Embryonic facial prominence (tissue), 1 donor: Measurements from ENCODE around the gene LRRC1.
A peak's percentile ranks its signal among the peaks of the same experiment; 100 is the strongest.

ENCODE experiments used
- DNase-seq: peaks from one replicate; pipeline ENCODE4 v3.0.0-alpha.2; 2016; ENCODE audit errors: extremely low spot score

LRRC1 gene

DNA sequence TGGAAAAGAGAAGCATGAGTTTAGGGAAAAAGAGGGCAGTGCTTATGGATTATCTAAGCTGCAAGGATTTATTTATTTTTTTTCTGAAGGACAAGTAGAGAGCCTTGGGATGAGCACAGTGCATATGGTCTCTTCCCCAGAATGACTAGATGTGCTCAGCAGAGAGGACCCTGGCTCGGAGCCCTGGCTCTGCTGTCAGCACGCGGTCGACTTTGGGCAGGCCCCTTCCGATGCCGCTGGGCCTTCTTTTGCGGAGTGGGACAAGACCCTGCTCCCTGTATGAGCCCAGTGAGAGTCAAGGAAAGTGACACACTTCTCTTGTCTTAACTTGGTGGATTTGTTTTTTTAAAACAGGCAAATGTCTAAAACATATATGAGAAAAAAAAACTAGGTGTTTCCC, 51.4 kb downstream of the LRRC1 start:
- no peak for DNase-seq

DNA sequence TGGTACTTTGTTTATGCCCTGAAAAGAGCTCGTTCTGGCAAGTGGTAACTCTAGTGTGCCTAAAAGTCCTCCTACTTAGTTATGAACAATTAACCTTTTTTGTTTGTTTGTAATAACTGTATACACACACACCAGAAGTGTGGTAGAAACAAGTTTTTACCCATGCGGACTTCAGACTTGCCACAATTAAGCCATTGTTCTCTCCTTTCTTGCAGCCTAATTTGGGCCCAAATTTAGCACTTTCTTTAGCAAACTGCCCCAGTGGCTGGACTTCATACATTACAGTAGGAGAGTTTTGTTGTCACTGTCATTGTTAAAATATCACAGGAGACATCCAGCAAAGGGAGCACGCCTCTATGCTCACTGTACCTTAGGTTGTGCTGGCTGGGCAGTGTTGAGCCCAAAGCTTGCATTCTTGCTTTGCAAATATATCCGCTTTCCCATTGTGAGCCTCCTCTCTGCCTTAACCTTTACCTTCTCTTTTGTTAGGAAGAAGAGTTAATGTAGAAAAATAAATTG, 53.0 kb downstream of the LRRC1 start:
- DNase-seq, result no peak

DNA sequence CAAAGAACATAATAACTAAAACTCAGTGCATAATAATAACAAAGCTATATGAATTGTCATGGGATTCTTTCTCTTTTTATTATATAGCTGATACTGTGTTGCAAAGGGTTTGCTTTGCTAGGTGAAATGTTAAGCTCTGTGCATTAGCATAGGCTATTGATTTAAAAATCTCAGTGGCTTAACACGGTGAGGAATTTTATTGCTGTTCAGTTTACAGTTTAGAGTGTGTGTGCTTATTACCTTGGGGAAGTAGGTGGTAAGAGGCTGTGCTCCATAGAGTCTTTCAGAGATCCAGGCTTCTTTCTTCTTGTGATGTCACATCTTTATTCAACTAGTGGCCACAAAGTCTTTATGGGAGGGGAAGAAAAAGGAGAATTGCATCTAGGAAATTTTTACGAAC, 55.7 kb downstream of the LRRC1 start:
- DNase-seq, result no peak

DNA sequence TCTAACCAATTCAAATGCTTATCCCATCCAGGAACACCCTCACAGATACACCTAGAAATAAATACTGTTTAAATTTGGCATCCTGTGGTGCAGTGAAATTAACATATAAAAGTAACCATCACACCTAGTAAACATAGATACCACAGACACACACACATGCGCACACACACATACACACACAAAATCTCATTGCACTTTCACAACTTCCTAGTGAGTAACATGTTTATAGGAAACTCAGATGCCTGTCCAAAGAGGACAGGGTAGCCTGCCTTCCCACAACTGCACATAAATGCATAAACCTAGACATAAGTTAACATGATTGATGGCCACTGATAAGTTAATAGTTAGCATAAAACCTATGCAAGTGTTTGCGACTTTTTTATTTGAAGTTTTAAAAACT, 56.8 kb downstream of the LRRC1 start:
- no peak for DNase-seq

DNA sequence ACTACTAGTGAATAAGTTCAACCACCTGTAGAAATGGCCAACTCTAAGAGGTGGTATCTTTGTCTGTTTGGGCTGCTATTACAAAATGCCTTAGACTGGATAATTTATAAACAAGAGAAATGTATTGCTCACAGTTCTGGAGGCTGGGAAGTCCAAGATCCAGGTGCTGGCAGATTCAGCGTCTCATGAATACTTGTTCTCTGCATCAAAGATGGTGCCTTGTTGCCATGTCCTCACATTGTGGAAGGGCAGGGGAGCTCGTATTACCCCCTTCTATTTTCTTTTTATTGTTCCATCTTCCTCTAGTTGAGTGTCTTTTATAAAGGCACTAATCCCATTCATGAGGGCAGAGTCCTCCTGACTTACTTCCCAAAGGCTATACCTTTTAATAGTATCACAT, 58.0 kb downstream of the LRRC1 start:
- no peak for DNase-seq

DNA sequence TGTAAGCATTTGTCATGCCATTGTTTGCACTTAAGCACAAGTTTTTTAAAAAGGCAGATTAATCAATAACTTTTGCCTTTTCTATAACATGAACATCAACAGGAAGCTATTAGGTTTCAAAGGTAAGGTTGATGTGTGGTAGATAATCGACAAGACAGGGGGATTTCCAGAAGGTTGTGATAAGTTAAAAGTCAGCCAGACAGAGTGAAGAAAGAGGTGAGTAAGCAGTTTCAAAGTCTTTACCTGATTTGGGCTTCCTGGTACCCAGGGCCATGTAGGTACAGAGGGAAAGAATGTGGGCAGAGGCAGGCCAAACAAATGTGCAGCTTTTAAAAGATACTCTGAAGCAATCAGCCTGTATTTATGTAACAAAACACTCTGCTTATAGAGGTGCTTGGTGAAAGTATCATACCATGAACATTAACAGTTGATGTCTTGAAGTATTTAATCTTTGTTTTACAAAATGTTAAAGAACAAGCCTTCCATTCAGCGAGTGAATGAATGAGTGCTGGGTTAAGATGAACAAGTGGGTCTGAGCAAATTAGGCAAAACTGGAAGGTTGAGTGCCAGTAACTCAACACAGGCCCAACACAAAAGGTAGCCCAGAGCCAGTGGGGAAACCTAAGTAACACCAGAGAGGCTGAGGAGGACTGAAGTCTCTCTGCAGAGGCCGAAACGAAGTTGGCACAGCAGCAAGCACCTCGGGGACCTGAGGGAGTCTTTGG, 60.2 kb downstream of the LRRC1 start:
- DNase-seq, result no peak

DNA sequence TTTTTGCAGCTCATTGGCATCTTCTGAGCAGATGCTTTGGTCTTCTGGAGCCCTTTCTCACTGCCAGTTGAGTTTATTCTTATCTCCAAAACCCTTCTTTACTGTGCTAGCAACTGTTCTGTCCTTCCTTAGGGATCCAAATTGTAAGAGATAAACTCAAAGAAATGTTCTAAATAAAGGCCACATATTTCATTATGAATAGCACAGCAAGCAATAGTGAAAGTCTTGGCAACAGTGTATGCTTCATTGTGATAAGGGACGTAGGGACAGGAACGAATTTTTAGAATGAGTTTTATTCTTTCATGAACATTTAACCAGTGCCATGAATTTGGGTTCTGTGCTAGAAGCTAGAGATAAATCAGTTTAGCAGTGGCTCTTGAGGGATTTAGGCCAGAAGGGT, 61.1 kb downstream of the LRRC1 start:
- DNase-seq, result no peak

DNA sequence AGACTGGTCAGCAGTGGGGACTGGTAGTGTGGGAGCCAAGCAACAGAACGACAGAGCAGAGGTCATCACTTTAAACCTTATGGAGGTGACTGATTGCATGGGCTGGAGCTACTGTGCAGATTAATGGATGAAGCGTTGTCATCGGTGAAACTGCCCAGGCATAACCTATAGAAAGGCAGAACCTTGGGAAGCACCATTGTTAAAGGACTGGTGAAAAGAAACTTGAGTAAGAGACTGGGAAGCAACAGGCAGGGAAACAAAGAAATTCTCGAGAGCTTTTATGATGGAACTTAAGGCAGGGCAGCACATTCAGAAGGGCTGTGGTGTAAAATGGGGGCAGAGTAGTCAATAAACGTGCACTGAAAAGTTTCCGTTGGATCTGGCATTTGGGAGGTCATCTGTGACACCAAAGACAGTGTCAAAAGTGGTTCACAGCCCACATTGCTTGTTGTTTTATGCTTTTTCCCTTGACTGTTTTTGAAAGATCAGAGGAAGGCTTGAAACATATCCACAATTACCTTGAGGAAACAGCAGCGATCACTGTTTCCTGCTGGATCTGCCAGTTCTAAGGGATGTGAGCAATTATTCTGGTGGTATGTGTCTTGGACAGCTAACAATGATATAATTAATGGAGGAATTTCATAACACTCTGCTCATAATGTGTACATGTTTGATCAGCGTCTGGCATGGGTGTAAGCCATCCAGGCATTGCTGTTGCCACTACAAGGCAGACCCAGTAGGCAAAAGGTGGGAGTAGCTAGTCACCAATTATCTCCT, 62.7 kb downstream of the LRRC1 start:
- DNase-seq, result no peak

DNA sequence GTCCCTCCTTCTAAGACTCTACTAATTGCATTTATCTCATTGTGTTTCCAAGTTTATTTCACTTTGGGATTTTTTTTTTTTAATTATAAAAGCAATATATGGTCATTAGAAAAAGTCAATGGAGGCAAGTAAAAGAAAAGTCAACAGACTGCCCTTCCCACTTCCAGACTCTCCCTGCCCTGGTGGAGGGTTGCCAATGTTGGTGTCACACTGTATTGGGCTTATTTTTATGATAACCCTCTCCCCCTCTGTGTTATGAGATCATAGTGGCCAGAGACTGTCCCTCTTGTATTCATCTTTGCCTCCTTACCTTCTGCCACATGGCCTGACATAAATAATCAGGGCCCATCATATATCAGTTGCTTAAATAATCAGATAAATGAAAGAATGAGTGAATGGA, 63.4 kb downstream of the LRRC1 start:
- no peak for DNase-seq

DNA sequence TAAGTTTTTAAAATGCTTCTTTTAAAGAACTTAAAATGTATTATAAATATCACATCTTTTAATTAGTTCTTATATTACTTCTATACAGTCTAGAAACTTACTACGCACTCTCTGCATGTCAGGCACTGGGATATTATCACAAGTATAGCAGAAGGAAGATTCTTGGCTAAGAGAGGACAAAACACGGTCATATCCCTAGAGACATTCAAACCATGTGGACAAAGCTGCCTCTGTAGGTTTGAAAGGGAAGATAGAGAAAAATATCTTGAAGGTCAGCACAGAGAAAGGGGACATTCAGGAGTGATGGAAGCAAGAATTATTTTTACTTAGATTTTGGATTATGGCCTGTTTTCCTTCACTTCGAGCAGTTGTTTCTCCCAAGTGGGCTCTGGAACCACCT, 64.1 kb downstream of the LRRC1 start:
- no peak for DNase-seq

DNA sequence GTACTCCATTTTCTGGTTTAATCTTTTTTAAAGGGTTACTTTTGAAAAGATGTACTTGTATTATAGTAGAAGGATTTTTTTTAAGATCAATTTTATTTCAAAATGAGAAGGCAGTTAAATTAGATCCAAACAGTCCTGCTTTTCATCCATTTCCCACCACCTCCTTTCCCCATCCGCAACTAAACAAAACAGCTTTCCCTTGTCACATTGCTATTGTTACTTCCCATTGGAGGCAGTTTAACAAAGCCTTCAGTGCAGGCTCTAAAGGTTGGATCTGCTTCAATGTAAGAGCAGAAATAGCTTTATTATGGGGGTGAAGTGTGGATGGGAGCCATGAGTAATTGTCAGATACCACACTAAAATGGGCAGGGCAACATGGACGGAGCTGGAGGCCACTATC, 65.7 kb downstream of the LRRC1 start:
- DNase-seq, result no peak

DNA sequence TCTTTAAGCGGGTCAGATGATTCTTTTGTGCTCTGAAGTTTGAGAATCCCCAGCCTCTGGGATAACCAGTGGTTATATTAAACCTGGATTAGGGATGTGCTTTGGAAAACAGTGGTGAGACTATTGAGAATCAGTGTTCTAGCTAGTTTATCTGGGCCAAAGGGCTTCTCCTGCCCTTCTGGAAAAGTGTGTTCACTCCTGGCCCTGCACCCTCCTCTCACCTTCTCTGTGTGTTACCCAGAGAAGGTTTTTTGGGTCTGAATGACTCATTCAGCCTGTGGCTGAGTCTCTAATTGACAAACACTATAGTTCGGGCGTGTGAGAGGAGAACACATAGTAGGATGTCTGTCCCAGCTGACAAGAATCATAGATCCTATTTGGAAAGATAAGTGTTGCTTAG, 66.7 kb downstream of the LRRC1 start:
- DNase-seq, result no peak

DNA sequence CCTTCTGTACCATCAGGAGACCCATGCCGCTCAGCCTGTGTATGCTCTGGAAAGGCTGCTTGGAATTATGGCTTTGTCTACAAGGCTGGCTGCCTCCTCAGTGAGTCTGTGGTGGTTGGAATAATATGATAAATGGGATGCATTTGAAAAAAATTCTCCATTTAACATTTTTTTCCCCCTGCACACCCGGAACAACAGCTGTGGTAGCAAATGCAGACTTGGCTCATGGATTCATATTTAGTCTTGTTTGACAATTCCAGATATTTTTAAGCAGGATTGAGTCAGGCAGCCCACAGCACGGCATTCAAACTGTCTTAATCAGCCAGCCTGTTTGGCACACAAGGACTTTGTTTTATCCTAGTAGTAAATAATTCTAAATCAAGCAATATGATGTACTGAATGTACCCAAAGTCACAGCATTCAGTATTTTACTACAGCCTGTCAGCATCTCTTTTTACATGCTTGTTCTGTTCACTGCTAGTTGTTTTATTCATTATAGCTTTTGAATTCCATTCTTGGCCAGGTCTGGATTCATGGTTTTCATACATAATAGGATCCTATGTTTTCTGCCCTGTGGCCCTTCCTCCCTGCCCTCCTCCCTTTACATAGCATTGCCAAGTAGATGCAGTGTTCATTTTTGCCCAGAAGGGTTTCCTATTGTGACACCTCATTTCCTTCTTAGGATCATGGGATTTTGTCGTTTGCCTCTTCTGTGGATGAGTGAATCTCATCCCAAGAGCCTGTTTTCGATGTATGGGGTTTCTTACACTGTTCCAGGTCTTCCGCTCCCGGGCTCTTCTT, 68.1 kb downstream of the LRRC1 start:
- DNase-seq, result peak; percentile 23

DNA sequence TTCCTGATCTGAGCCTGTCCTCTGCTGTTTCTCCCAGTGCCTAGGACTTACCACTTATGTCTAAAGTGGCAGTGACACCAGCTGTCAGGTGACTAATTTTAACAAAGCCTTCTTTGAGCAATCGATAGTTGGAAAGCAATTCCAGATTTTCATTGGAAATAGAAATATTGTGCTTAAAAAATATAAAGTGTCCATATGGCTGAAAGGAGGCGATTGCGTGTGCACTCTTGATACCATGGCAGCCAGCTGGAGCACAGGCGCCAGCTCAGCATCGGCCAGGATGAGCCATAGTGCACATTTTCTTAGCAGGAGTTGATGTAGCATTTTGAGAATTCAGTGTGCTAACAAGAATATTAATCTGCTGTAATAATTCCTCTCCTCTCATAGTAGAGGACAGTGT, 70.0 kb downstream of the LRRC1 start:
- DNase-seq, result no peak

DNA sequence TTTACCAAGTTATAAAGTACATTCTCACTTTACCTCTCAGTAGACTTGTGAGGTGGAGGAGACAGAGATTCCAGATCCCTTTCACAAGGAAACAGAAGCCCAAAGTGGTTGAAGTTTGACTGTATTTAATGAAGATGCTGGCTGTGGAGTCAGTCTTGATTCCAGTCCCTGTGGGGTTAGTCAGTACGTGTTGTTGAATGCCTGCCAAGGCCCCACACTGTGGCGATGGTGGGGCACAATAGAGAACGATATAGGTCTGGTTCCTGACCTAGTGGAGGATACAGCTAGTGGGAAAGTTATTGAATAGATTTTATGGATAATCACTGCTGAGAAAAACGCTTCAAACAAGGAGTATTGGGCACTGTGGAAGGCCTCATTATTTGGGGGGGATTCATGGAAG, 71.4 kb downstream of the LRRC1 start:
- DNase-seq, result no peak

DNA sequence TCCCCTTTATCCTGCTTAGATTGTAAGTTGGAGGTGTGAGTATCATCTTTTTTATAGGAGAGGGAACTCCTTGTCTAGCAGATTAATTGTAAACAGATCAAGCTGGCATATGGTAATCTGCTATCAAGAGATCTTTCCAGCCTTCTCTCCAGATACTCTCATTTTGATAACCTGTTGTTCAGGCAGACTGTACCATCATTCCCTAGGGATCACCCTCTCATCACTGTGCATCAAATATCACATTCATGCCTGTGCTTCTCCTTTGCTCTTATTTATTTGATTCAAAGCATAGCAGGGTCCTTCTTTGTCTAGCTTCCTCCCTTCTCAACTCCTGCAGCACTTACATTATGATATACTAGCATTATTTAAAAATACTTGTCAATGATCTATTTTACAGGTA, 73.8 kb downstream of the LRRC1 start:
- no peak for DNase-seq

DNA sequence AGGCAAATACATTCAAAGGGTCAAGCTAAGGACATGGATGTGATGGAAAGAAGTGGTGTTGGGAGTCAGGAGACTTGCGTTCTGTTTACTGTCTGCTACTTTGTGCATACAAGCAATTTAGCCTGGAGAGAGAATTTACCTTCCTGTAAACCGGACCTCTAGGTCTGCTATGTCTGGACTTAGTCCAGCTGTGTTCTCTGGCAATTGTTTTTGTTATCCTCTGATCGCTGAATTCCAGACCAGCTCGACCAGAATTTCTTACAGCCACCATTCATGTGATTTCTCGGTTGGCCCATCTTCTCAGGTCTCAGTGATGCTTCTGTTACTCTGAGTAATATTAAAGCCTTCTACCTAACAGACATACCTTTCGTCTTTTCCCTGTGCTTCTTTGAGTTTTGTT, 75.2 kb downstream of the LRRC1 start:
- no peak for DNase-seq

DNA sequence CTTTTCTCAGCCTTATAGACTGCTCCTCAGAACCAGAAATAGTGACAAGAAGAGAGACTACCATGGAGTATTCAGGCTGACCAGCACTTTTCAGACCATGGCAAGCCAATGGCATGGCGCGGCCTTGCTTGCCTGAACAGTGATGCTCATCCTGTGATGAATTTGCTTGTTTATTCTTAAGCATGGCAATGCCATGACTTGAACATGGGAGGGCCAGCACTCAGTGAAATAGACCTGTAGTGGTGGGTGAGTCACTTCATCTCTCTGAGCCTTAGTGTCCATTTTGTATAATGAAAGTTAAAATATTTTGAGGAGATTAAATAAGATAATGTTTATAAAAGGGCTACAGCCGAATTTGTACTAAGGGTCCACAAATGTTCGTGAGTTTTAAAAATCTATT, 79.1 kb downstream of the LRRC1 start:
- DNase-seq, result no peak

DNA sequence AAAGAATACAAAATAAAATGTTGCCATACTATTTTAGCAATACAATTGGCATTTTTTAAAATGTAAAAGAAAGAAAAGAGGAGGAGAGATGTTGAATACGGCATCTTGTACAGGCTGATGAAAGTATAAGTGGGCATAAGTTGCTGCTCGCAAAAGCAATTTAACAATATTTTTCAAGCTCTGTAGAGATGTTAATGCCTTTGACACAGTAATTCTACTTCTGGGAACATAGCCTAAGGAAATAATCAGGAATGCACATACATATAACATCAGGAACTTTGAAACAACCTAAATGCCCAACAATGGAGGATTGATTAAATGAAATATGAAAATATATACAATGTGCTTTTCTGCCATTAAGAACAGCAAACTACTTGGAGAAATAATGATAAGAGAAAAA, 80.2 kb downstream of the LRRC1 start:
- DNase-seq, result no peak

DNA sequence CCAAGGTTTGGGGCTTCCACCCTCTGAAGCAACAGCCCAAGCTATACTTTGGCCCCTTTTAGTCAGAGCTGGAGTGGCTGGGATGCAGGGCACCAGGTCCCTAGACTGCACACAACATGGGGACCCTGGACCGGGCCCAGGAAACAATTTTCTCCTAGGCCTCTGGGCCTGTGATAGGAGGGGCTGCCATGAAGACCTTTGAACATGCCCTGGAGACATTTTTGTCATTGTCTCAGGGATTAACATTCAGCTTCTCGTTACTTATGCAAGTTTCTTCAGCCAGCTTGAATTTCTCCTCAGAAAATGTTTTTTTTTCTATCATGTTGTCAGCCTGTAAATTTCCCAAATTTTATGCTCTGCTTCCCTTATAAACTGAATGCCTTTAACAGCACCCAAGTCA, 82.3 kb downstream of the LRRC1 start:
- DNase-seq, result no peak

DNA sequence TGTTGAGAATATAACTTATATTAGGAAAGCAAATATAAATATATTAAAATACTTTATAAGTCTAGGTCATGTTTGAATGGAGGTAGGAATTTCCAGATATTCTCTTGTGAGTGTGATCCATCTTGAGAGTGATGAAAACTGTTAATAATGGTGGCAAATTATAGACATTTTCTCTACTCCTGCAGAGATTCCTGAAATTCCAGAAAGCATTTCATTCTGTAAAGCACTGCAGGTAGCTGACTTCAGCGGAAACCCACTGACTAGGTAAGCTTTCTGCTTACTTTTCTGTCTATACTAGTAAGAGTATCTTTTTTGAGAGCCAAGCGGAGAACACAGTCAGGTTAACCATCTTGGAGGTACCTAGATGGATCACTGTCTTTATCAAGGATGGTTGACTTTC, 84.0 kb downstream of the LRRC1 start:
- DNase-seq, result no peak

DNA sequence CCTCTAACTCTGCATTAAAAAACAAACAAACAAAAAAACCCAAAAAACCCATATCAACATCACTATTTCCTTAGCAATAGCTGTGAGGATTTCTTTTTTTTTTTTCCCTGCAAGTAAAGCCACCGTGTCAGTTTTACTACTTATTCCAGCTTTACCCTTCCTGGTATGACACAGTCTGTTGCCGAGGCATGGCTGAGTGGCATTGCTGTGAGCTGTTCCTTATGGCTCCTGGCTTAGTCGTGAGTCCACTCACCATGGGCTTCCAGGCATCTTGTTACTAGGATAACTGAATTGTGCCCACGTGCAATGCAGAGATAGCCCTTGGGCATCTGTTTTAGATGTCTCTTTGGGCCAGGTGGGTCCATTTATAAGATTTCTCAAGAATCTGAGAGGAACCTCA, 84.8 kb downstream of the LRRC1 start:
- no peak for DNase-seq

DNA sequence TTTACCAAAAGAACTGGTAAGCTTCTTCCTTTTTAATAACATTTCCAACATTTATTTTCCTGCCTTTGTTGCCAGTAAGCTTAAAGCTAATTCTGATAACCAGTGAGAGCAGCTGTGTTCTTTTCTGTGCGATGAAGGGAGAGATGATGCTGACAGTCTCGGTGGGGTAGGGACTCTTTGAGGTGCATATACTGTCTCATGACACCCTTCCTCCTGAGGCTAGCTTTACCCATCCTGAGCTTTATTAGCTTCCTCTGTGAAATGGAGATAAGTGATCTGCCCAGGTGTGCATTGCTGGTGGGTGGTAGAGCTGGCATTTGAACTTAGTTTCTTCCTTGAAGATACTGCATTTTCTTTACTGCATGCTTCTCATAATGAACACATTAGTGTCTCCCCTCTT, 92.5 kb downstream of the LRRC1 start:
- no peak for DNase-seq
